Activated CD8-positive, alpha-beta memory T cell treated with anti-CD3 and anti-CD28 coated beads, Interleukin-2, amount 50 U/mL, for 48 hours (primary cell): ENCODE data around the gene TTC22.
A peak's percentile ranks its signal among the peaks of the same experiment; 100 is the strongest.

Experiments
- DNase-seq: peaks from one replicate; pipeline ENCODE4 v3.0.0-alpha.2; 2020

The TTC22 gene

GRCh38 chr1:54806931-54807611, 5.9 kb upstream of the TTC22 start:
- DNase-seq, result peak; percentile 58

- DNase-seq, result peak; percentile 40
Observed at GRCh38 chr1:54805981-54806381, 4.9 kb upstream of the TTC22 start.

GRCh38 chr1:54805466-54805865, 4.3 kb upstream of the TTC22 start:
- DNase-seq, result peak; percentile 25

DNA sequence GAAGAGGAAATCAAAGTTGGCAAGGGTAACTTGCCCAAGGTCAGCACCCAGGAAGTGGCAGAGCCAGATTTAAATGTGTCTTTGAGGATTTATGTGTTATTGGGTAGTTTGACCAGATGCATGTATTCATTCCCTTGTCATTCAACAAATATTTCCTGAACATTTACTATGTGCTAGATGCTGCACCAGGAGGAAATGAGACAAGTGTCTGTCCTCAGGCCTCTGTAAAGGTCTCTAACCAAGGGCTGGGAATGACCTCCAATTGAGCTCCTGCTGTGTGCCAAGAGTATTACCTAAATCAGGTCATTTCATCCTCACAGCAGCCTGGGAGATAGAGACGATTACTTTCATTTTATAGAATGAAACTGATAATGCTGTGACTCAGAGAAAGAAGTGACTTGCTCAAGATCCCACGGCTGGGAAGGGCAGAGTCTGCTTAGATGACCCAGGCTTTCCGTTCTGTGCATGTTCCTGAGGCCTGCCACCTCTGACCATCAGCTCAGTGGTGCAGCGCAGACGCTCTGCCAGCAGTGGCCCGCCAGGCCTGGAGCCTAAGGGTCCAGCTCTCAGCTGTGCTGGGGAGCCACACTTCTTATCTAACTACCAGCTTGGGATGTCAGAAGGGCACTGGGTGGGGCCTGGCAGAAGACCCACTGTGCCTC, 3.5 kb upstream of the TTC22 start:
- peak; percentile 59 for DNase-seq

- peak; percentile 47 for DNase-seq
Observed at GRCh38 chr1:54803761-54804470, 2.8 kb upstream of the TTC22 start.

DNA sequence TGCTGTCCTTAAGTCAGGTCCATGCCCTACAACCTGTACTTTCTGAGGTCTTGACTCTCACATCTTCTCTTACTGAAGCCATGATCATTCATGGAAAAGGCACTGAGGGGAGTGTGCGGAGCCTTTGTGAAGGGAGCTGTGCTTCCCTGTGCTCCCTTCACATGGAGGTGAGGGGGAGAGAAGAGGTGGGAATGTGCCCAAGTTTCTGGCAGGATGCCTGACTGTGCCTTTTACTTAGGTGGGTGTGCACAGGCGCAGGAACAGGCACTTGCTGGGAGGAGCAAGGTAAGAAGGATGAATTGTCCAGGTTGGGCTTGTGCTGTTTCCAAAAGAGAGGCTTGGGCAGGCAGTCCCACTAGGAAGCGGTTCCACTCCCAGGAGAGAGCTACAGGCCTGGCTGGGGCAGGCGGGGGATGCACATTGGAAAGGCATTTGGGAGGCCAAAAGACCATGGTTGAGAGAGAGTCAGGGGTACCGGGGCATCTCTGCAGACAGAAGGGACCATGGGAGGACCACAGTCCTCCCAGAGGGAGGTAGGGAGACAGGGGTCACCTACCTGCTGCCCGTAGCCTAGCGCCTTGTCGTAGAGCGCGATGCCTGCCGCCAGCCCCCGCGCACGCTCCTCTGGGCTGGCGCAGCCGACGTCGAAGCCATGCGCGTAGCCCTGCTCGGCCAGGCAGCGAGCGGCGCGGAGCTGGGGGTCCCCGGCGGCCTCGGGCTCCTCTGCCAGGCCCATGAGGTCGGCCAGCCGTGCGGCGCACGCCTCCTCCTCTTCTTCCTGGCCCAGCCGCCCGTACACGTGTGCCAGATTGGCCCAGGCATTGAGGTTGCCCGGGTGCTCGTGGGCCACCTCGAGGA, 853 bp downstream of the TTC22 start:
- no peak for DNase-seq

DNA sequence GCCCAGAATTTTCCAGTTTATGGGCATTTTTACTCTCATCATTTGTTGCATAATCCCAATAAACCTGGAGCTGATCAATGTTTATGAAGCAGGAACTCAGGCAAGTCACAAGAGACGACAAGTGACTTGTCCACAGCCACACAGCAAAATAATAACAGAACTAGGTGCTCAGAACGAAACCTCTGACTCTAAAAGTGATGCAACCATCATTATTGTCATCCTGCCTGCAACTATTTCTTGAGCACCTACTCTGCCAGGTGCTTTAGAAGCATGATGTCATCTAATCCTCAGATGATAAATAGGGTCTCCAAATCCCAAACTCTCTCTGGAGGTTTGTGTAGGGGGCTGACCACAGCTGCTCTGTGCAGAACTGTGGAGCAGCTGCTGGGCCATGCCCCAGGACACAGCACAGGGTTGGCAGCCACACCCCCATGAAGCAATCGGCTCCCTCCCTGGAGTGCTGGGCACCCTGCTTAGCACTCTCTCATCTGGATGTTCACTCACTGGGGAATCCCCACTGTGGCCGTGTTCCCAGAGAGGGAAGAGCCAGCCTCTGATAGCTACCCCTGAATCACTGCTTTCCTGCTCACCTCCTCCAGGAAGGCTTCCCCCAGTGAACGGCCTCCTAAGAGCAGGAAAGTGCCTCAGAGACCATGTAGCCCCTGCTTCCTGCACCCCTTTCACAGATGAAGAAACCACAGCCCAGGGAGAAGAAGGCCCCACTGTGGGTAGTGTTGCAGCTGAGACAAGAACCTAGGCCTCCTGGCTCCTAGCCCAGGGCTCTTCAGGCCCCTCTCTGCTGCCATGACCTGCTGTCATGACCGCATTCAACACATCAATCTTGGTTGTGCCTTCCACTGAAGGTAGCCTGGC, 2.1 kb downstream of the TTC22 start:
- DNase-seq, result peak; percentile 69

GRCh38 chr1:54798206-54798605, 2.9 kb downstream of the TTC22 start:
- no peak for DNase-seq

DNA sequence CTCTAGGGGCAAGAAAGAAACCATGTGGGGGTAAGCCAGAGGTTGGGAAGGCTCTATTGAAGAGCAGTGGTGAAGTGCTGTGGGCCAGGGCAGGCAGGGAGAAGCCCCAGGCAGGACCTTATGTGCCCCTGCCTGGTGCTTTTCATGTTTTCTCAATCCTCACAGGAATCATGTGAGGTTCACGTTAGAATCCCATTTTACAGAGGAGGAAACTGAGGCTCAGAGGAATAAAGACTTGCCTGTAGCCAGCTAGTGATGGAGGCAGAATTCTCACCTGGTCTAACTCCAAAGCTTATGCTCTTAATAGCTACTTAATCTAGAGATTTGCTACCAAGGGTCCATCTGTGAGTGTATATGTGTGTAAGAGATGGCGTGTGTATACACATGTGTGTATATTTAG, 4.2 kb downstream of the TTC22 start:
- DNase-seq, result no peak

- DNase-seq, result no peak
Observed at GRCh38 chr1:54795841-54796468, 5.2 kb downstream of the TTC22 start.

- DNase-seq, result no peak
Observed at GRCh38 chr1:54795356-54795665, 5.8 kb downstream of the TTC22 start.

DNA sequence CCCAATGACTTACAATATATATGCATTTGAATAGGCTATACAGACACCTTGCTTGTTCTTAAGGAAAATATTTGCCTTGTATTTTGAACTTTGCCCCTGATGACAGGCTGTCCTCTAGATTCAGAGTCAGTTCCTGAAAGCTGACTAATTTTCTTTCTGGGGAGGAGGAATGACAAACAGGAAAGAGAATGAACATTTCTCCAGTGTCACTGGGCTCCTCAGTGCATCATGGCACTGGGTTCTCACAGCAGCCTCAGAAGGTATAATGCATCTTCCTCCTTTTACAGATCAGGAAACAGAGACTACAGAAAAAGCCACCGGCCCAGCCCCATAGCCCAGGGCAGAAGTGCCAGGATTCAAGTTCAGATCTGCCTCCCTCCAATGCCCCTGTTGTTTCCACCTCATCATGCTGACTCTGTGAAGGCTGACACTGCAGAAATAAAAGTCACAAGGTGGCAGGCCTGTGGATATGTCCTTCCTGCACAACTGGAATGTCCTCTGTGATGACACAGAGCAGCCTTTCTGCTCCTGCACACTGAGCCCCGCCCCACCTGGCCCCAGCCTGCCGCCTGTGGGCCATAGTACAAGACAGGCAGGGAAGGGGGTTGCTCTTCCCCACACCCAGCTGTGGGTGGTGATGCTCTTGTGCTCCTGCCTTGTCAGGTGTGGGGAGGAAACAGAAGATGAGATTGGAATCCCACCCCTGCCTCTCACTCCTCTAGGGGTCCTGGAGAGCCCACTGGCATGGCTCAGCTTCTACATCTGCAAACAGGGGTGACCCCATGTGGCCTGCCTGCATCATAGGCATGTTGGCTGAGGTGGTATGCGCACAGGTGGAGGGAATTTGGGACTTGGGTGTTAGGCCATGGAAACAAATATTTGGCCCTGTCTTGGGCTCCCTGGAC, 6.4 kb downstream of the TTC22 start:
- DNase-seq, result no peak

DNA sequence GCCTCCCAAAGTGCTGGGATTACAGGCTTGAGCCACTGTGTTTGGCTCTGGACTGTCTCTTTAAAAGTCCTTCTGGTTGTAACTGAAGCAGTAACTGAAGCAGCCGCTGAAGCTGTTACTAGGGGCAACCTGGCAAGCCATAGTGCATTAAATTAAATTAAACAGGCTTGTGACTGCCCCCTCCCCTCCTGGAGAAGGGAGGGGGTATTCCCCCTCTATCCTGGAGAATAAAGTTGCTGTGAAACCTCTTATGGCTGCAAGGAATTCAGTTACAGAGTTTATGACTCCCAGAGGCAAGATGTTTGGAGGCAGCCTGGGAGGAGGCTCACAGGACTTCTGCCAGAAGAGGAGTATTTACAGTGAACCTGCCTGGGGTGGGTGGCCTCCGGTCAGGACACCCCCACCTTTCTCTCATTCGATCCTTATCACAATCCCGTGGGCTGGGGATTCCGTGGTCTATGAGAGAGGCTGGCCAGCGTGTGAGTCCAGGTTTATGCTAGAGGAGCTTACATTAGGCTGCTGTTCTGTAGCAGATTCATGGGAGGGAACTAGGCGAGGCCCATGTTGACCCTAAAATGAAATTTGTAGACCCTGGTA, 8.3 kb downstream of the TTC22 start:
- no peak for DNase-seq

DNA sequence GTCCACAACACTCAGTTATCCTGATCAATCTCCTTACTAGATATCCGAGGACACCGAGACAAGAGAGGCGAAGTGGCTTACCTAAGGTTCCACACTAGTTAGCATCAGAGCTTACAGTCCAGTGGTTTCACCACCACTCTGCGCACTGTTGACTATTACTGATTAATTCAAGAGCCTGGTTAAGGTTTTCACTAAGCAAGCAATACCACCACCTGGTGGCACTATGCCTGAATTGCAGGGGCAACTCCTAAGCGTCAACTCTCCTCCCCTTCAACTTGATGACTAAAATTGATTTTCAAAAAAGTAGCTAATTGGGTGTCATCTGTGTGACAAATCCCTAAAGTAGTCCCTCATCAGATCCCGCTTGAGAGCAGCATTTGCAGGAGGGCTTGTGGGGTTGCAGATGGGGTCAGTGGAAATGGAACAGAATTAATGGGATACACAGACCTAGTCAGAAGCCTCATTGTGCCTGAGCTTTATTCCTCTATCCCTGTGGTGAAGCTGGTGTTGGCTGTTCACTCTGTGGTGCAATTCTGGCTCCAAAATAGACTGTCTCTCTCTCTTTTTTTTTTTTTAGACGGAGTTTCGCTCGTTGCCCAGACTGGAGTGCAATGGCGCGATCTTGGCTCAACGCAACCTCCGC, 9.1 kb downstream of the TTC22 start:
- peak; percentile 86 for DNase-seq

- DNase-seq, result no peak
Observed at GRCh38 chr1:54788459-54788858, 12.7 kb downstream of the TTC22 start.

DNA sequence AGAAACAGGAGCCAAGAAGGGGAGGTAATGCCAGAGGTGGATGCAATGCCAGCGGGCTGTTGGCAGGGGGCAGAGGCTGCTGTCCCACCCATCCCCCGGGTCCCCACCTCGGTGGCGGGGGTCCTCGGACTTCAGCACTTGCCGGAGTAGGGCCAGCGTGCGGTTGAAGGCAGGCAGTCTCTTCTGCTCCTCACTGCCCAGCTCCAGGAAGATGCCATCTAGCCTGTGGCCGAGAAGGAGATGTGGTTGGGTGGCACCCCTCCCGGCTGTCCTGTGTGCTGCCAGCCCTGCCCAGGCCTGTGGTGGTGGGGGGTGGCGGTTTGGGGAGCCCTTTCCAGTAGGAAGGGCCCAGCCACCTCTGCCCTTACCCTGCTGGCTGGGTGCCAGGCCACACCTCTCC, 13.5 kb downstream of the TTC22 start:
- DNase-seq, result no peak

DNA sequence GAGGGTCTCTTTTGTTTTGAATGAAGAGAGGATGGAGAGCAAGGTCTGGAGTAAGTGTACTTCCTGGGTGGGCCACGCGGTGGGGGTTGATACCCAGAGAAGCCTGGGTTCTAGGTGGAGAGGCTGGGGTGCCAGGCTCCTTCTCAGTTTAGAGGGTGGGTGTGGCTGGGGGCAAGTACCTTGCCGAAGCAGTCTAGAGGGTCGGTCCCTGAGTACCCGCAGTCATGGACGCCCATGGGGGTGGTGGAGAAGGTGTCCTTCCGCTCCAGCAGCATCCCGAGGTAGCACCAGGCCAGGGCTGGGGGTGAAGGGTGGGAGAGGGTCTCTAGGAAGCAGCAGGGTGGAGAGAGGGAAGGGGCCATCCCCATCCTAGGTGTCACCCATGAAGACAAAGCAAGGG, 14.3 kb downstream of the TTC22 start:
- no peak for DNase-seq

- DNase-seq, result no peak
Observed at GRCh38 chr1:54784066-54784465, 17.1 kb downstream of the TTC22 start.

DNA sequence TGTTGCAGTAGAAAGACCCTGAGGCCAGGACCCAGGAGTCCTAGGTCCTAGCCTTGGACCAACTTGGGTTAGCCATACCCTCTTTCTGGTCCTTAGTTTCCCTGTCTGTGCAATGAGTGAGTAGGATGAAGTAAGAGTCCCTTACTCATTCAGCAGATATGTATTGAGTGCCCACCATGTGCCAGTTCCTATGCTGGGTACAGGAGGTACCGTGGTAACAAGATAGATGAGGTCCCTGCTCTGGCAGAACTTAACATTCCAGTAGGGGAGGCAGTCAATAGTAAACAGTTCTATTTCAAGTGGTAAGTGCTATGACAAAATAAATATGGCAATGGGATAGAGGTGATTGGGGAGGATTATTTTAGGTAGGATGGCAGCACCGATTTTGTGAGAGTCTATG, 18.5 kb downstream of the TTC22 start:
- DNase-seq, result no peak

DNA sequence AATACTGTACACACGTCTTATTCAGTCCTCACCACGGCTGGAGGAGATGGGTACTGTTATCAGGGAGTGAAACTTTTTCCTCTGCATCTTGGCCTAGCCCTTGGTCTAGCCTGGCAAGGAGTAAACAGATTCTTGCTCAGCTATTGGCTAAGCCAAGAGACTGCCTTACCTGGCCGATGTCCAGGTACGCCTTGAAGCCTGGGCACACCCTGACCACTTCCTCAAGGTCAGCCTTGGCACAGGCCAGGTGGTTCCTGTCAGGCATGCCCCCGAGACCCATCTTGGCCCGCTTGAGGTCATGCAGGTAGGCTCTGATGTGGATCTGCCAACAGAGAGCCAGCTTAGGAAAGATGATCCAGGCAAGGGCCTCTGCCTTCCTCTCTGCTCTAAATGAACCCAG, 19.0 kb downstream of the TTC22 start:
- no peak for DNase-seq
